HG03159 (cell line): ENCODE results near the gene EHD2.

ENCODE experiments used
- ATAC-seq: cut with Tn5 transposase; IDR thresholded peaks from one replicate; pipeline ENCODE4 v1.9.1; 2021; ENCODE audit warnings: mild to moderate bottlenecking, moderate library complexity; ENCODE audit not compliant: unreplicated experiment

EHD2 gene

DNA sequence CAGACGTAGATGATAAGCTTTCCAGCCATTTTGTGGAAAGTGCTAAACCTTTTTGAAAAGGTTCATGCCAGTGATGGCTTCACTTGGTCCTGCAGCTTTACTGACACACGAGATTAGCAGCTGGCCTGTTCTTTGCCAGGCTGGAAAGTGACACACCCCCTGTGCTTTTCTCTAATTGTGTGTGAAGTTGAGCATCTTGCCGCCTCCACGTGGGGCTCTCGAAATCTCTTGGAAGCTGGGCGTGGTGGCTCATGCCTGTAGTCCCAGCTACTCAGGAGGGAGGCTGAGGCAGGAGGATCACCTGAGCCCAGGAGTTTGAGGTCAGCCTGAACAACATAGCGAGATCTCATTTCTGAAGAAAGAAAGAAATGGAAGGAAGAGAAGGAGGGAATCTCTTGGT lies 25.3 kb upstream of the EHD2 start:
- ATAC-seq = no peak

GRCh38 chr19:47691090-47691489 lies 22.1 kb upstream of the EHD2 start:
- ATAC-seq = no peak

- no peak for ATAC-seq
These were observed 21.4 kb upstream of the EHD2 start for GRCh38 chr19:47691782-47692181.

GRCh38 chr19:47693489-47693888 lies 19.7 kb upstream of the EHD2 start:
- ATAC-seq = no peak

GRCh38 chr19:47693903-47694302 lies 19.3 kb upstream of the EHD2 start:
- no peak for ATAC-seq

- no peak for ATAC-seq
These were observed 18.6 kb upstream of the EHD2 start for GRCh38 chr19:47694466-47695273.

GRCh38 chr19:47695533-47696262 lies 17.5 kb upstream of the EHD2 start:
- ATAC-seq = no peak

- ATAC-seq = no peak
These were observed 16.6 kb upstream of the EHD2 start for GRCh38 chr19:47696635-47697034.

- no peak for ATAC-seq
These were observed 15.2 kb upstream of the EHD2 start for GRCh38 chr19:47697863-47698609.

DNA sequence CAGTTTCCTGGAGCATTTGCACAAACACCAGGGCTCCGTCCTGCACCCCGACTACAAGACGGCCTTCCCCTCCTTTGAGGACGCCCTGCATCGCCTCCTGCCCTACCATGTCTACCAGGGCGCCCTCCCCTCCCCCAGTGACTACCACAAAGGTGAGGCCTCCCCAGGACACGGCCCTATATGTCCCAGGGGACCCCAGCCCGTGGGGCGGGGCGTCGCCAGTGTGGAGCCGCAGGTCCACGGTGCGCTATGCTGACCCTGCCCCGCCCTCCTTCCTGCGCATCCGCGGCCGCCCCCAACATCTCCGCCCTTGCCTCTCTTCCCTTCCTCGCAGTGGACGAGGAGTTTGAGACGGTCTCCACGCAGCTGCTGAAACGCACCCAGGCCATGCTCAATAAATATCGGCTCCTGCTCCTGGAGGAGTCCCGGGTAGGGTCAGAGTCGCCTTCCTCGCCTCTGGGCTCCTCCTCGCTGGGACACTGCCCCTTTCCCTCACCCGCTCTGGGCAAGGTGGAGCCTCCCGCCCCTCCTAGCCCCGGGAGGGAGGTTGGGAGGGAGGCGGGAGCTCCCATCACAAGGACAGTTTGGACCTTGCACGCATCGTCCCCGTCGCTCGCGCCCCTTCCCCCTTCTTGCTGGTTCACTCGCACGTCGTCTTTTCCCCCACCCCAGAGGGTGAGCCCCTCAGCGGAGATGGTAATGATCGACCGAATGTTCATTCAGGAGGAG lies 14.4 kb upstream of the EHD2 start:
- ATAC-seq = no peak

DNA sequence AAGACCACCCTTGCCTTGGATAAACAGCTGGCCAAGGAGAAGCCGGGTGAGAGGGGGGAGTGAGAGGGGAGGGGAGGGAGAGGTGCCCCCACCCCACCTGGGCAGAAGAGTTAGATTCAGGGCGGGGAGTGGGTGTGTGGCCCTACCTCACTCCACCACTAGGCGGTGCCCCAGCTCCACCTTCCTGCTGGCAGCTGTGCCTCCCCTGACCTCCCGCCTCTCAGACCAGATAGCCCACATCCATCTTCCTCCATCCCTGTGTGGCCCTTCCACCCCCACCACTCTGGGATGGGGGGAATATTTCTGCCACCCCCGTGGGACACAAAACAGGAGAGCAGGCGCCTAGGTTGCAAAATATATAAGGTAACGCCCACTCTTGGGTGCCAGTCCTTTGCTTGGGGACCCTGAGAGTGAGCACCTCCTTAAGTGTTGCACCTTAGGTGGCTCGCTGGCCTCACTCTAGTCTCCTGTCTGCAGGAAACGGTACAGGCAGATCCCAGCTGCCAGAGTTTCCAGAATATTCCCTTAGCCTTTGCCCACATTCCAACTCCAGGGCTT lies 13.8 kb upstream of the EHD2 start:
- ATAC-seq = no peak

GRCh38 chr19:47700934-47701716 lies 12.1 kb upstream of the EHD2 start:
- ATAC-seq = no peak

- ATAC-seq = no peak
These were observed 11.3 kb upstream of the EHD2 start for GRCh38 chr19:47701717-47702552.

DNA sequence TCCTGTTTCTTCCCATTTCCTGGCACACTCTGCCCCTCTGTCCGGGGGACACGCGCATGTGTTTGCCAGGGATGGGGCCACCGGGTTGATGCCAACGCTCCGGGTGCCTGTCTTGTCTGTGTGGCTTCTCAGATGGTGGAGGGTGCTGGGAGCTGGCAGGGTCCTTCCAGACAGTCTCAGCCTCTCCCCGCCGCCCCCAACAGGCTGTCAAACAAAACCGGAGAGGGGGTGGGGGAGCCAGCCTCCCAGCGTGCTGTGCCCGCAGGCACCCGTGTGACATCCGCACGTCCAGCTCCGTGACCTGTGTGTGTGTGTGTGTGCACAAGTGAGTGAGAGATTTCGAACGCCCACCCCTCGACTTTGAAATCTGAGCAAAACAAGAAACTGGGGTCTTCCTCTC lies 10.6 kb upstream of the EHD2 start:
- ATAC-seq = no peak

DNA sequence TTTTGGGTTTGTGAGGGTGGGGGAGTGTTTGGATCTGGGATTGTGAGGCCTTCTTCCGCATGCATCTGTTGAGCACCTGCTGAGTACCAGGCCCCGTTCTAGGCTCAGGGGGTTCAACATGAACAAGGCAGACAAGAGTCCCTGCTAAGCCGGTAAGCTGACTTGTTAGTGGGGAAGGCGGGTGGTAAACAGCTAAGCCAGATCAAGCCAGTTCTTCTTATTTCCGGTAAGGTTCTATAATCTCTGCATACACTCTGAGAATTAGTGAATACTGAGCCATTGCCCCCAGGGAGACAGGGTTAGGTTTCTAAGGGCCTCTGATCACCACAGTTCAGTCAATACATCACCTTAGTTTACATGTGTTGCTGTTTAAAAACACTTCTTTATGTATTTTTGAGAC lies 9.9 kb upstream of the EHD2 start:
- no peak for ATAC-seq

- ATAC-seq = no peak
These were observed 9.2 kb upstream of the EHD2 start for GRCh38 chr19:47704024-47704423.

DNA sequence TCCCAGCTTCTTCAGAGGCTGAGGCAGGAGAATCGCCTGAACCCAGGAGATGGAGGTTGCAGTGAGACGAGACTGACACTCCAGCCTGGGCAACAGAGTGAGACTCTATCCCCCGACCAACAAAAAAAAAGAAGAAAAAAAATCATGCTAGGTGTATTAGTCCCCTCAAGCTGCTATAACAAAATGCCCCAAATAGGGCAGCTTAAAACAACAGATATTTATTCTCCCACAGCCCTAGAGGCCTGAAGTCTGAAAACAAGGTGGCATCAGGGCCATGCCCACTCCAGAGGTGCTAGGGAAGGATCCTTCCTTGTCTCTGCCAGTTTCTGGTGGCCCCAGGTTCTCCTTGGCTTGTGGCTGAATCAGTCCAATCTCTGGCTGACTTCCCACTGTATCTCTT lies 8.6 kb upstream of the EHD2 start:
- ATAC-seq = no peak

DNA sequence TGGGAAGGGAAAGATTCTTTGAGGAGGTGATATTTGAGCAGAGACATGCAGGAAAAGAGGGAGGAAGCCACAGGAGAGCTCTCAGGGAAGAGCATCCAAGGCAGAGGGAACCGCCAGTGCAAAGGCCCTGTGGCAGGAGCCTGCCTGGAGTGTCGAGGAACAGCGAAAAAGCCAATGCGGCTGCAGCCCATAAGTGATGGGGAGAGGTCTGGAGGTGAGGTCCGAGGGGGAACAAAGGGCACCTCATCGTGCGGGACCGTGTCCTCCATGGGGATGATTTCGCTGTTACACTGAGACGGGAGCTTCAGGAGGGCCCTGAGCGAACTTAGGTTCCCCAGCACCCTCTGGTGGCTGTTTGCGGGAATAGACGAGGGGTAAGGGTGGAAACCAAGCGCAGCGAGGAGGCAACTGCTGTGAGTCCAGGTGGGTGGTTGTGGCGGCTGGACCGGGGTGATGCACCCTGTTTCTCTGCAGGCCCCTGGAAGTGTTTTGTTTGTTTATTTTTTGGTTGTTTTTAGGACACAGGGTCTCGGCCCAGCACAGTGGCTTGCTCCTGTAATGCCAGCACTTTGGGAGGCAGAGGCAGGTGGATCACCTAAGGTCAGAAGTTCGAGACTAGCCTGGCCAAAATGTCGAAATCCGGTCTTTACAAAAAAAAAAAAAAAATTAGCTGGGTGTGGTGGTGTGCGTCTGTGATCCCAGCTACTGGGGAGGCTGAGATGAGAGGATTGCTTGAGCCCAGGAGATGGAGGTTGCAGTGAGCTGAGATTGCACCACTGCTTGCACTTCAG lies 5.9 kb upstream of the EHD2 start:
- no peak for ATAC-seq
